ENCODE measurements around the gene EDRF1. TPM values are rescaled to one million over a fixed set of nuclear protein-coding genes. Genes with fewer than 3 reads are reported as not detected.

The EDRF1 gene
- total RNA-seq, 1 experiment from 2014 or later = 40.5 TPM

DNA sequence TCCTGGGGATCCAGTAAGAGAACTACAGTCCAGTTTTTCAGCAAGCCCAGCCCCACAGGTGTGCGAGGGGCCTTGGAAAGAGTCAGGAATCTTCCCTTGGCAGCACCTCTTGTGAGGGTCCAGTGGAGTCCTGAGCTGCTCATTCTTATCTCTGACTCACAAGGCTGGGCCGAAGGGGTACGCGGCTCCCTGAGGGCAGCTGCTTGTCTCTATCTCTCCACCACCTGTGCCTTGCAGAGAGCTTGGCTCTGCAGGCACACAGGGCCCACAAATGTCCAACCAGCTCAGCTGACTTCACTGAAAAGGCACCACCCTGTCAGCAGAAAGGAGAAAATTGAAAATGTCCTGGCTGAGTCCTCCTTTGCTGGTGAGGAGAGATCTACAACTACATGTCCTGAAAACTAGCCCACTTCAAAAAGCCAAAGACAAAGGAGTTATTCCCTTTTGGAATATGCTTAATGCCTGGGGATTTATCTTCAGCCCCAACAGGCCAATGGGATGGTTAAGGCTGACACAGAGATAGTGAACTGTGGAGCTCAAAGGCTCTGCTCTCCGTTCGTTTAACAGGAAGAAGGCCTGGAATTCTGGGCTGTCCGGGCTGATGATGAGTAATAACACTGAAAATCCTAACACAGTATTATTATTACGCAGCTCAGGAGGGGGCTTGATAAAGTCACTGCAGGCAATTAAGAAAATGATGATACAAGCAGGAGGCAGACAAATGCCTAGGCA, 80.1 kb downstream of the EDRF1 start:
- POLR2A ChIA-PET (ENCODE audit: low non-redundant PET) = no interaction called here
- no peak for TF ChIP-seq EZH2 (IDR thresholded peaks at IDR 0.05; ENCODE audit: borderline replicate concordance, low read depth, low read length, poor library complexity, severe bottlenecking)
- TF ChIP-seq, protein P1, sequence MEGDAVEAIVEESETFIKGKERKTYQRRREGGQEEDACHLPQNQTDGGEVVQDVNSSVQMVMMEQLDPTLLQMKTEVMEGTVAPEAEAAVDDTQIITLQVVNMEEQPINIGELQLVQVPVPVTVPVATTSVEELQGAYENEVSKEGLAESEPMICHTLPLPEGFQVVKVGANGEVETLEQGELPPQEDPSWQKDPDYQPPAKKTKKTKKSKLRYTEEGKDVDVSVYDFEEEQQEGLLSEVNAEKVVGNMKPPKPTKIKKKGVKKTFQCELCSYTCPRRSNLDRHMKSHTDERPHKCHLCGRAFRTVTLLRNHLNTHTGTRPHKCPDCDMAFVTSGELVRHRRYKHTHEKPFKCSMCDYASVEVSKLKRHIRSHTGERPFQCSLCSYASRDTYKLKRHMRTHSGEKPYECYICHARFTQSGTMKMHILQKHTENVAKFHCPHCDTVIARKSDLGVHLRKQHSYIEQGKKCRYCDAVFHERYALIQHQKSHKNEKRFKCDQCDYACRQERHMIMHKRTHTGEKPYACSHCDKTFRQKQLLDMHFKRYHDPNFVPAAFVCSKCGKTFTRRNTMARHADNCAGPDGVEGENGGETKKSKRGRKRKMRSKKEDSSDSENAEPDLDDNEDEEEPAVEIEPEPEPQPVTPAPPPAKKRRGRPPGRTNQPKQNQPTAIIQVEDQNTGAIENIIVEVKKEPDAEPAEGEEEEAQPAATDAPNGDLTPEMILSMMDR (conservative IDR thresholded peaks at IDR 0.05; ENCODE audit: low read depth, low read length) = no peak
- H3K4me1 ChIP-seq (ENCODE audit: insufficient read depth, low read length, poor library complexity, severe bottlenecking) = no peaks in the 10 kb centered on the region
- H3K9me3 ChIP-seq (ENCODE audit: low read depth, low read length, poor library complexity, severe bottlenecking) = no peaks in the 10 kb centered on the region
- intact Hi-C loops (cut with micrococcal nuclease; ENCODE audit: unreplicated experiment) = no loop called here
- CTCF ChIA-PET = no interaction called here
- H3K27ac ChIP-seq (ENCODE audit: low read depth, low read length, poor library complexity, severe bottlenecking) = no peak overlapping the region
- H3K27me3 ChIP-seq (replicated peaks; ENCODE audit: insufficient read depth, low read depth, low read length, poor library complexity) = no peaks in the 10 kb centered on the region
- H3K4me3 ChIP-seq (ENCODE audit: low read depth, low read length, poor library complexity, severe bottlenecking) = no peak overlapping the region
- no peak for DNase-seq (ENCODE audit: low spot score)
- peaks cover 5% of the 10 kb centered on the region for H3K36me3 ChIP-seq (ENCODE audit: insufficient read depth, low read length, poor library complexity, severe bottlenecking)
- no TSS peak for BruUV-seq (replicated peaks)

DNA sequence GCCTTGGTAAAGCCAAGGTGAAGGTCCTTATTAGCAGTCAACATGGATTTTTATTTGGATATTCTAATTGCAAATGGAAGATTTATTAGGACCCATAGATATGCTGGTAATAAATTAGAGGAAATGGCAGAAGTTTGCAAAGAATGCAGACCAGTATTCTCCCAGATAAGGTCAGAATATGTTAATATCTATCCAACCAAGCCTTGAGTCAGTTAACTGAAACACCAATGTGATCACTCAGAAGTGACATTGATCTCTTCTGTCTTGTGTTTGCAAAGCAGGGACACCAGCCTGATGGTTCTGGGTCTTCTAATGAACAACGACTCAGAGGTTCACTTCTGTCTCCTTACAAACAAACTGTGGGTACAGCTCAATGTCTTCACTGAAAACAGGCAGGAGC, 82.1 kb downstream of the EDRF1 start:
- no peak overlapping the region for H3K27ac ChIP-seq (ENCODE audit: low read depth, low read length, poor library complexity, severe bottlenecking)
- no peaks in the 10 kb centered on the region for H3K4me1 ChIP-seq (ENCODE audit: insufficient read depth, low read length, poor library complexity, severe bottlenecking)
- no peak overlapping the region for H3K4me3 ChIP-seq (ENCODE audit: low read depth, low read length, poor library complexity, severe bottlenecking)
- TF ChIP-seq EZH2 (IDR thresholded peaks at IDR 0.05; ENCODE audit: borderline replicate concordance, low read depth, low read length, poor library complexity, severe bottlenecking) = no peak
- TF ChIP-seq, protein P1 (conservative IDR thresholded peaks at IDR 0.05; ENCODE audit: low read depth, low read length) = no peak
- BruUV-seq (replicated peaks) = no TSS peak
- CTCF ChIA-PET = no interaction called here
- intact Hi-C loops (cut with micrococcal nuclease; ENCODE audit: unreplicated experiment) = no loop called here
- H3K27me3 ChIP-seq (replicated peaks; ENCODE audit: insufficient read depth, low read depth, low read length, poor library complexity) = no peaks in the 10 kb centered on the region
- DNase-seq (ENCODE audit: low spot score) = no peak
- H3K36me3 ChIP-seq (ENCODE audit: insufficient read depth, low read length, poor library complexity, severe bottlenecking) = peaks cover 9% of the 10 kb centered on the region
- no peaks in the 10 kb centered on the region for H3K9me3 ChIP-seq (ENCODE audit: low read depth, low read length, poor library complexity, severe bottlenecking)
- POLR2A ChIA-PET (ENCODE audit: low non-redundant PET) = no interaction called here

DNA sequence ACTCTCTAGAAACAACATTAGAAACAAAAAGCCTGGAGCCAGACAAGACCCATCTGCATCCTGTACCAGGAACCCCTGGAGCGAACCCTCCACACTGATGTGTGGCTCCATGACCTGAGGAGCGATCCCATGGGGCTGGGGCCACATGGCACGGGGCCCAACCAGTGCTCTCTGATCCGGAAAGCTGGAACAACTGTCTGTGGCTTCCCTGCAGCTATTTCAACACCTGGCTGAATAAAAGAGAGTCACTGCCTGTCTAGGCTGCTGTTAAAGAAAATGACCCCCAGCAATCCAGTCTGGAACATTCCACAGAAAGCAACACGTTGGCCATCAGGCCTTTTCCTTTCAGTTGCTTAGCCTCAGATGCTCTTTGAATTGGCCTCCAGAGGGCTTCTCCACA, 82.6 kb downstream of the EDRF1 start:
- no peak for DNase-seq (ENCODE audit: low spot score)
- Histone ChIP-seq H3K27me3 (replicated peaks; ENCODE audit: insufficient read depth, low read depth, low read length, poor library complexity) (no peaks in the 10 kb centered on the region), H3K36me3 (ENCODE audit: insufficient read depth, low read length, poor library complexity, severe bottlenecking) (peaks cover 9% of the 10 kb centered on the region), H3K9me3 (ENCODE audit: low read depth, low read length, poor library complexity, severe bottlenecking) (no peaks in the 10 kb centered on the region), H3K27ac (ENCODE audit: low read depth, low read length, poor library complexity, severe bottlenecking) (no peak overlapping the region), H3K4me1 (ENCODE audit: insufficient read depth, low read length, poor library complexity, severe bottlenecking) (no peaks in the 10 kb centered on the region), H3K4me3 (ENCODE audit: low read depth, low read length, poor library complexity, severe bottlenecking) (no peak overlapping the region)
- CTCF ChIA-PET = no interaction called here
- TF ChIP-seq EZH2 (IDR thresholded peaks at IDR 0.05; ENCODE audit: borderline replicate concordance, low read depth, low read length, poor library complexity, severe bottlenecking) = no peak
- TF ChIP-seq, protein P1 (conservative IDR thresholded peaks at IDR 0.05; ENCODE audit: low read depth, low read length) = no peak
- no TSS peak for BruUV-seq (replicated peaks)
- POLR2A ChIA-PET (ENCODE audit: low non-redundant PET) = no interaction called here
- intact Hi-C loops (cut with micrococcal nuclease; ENCODE audit: unreplicated experiment) = no loop called here

All from A673 (cell line).